AG10803 (cell line): ENCODE data around the gene GLYATL1.

ENCODE experiments used
- DNase-seq: peaks from one replicate; pipeline ENCODE4 v3.0.0; 2010; ENCODE audit warnings: low read depth
- H3K4me3 ChIP-seq: 2 replicates; pipeline ENCODE4 v1.5.1; 2011; ENCODE audit warnings: mild to moderate bottlenecking, low read length, control low read depth
- CTCF ChIP-seq: conservative IDR thresholded peaks from 2 replicates; pipeline ENCODE4 v1.5.1; 2011; ENCODE audit warnings: mild to moderate bottlenecking, low read length, control low read depth, inconsistent platforms

GLYATL1 gene

GRCh38 chr11:58938398-58938797 lies 890 bp upstream of the GLYATL1 start:
- no peak for DNase-seq
- no peak overlapping the region for H3K4me3 ChIP-seq
- no peak for TF ChIP-seq CTCF

- TF ChIP-seq CTCF: no peak
- no peak for DNase-seq
Measured at GRCh38 chr11:58940028-58940427, 740 bp downstream of the GLYATL1 start.

GRCh38 chr11:58941838-58942237 lies 2.5 kb downstream of the GLYATL1 start:
- no peak for TF ChIP-seq CTCF
- no peak overlapping the region for H3K4me3 ChIP-seq
- no peak for DNase-seq

More at GRCh38 chr11:58940028-58940427, 740 bp downstream of the GLYATL1 start:
- no peak overlapping the region for H3K4me3 ChIP-seq

GRCh38 chr11:58945663-58946062 lies 6.4 kb downstream of the GLYATL1 start:
- no peak for TF ChIP-seq CTCF
- no peak for DNase-seq
- H3K4me3 ChIP-seq: no peak overlapping the region

GRCh38 chr11:58949184-58949583 lies 9.9 kb downstream of the GLYATL1 start:
- no peak for DNase-seq
- no peak overlapping the region for H3K4me3 ChIP-seq
- no peak for TF ChIP-seq CTCF

- no peak for TF ChIP-seq CTCF
- DNase-seq: peak; percentile 2
- H3K4me3 ChIP-seq: no peak overlapping the region
Measured at GRCh38 chr11:58957922-58958321, 18.6 kb downstream of the GLYATL1 start.

- no peak overlapping the region for H3K4me3 ChIP-seq
- TF ChIP-seq CTCF: peak; percentile 46
- DNase-seq: peak; percentile 5
Measured at GRCh38 chr11:58958500-58958899, 19.2 kb downstream of the GLYATL1 start.
